ENCODE data around the gene DISC1. TPM values are rescaled to one million over a fixed set of nuclear protein-coding genes. Genes with fewer than 3 reads are reported as not detected.
"Not testable (repeated sequence)": the region's sequence is repeated elsewhere in the genome, so short reads cannot be mapped to it uniquely, and the experiment has no call there.

Gene DISC1
- total RNA-seq, 1 donor from 2014 or later, result 4.5 TPM

GRCh38 chr1:231636157-231636556, 9.6 kb downstream of the DISC1 start:
- peak in 1 of 2 donors; percentile 50 for DNase-seq (ENCODE audit: low read depth in 2 of 2)

GRCh38 chr1:231636922-231637321, 10.3 kb downstream of the DISC1 start:
- DNase-seq (ENCODE audit: low read depth in 2 of 2), result not testable (repeated sequence)

DNA sequence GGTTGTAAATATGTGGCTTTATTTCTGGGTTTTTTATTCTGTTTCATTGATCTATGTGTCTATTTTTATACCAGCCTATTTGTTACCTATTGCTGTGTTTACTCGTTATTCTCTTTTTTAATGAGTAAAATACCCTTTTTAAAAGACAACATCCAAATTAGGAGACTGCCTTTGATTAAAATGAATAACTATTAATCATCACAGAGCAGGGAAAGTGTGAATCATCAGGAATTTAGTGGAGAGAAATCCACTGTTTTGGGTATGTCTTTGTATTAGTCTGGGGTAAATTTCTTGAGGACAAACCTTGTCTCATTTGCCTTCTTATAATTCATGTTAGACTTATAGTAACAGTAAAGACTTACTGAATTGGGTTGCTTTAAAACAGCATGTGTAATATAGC, 12.1 kb downstream of the DISC1 start:
- DNase-seq (ENCODE audit: low read depth in 2 of 2), result no peak

- DNase-seq (ENCODE audit: low read depth in 2 of 2), result no peak
Measured at GRCh38 chr1:231639819-231640218, 13.2 kb downstream of the DISC1 start.

- DNase-seq (ENCODE audit: low read depth in 2 of 2), result not testable (repeated sequence)
Measured at GRCh38 chr1:231641444-231641843, 14.9 kb downstream of the DISC1 start.

DNA sequence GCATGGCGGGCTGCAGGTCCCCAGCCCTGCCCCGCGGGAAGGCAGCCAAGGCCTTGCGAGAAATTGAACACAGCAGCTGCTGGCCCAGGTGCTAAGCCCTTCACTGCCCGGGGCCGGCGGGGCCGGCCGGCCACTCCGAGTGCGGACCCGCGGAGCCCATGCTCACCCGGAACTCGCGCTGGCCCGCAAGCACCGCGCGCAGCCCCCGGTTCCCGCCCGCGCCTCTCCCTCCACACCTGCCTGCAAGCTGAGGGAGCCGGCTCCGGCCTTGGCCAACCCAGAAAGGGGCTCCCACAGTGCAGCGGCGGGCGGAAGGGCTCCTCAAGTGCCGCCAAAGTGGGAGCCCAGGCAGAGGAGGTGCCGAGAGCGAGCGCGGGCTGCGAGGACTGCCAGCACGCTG, 15.5 kb downstream of the DISC1 start:
- DNase-seq (ENCODE audit: low read depth in 2 of 2), result not testable (repeated sequence)

DNA sequence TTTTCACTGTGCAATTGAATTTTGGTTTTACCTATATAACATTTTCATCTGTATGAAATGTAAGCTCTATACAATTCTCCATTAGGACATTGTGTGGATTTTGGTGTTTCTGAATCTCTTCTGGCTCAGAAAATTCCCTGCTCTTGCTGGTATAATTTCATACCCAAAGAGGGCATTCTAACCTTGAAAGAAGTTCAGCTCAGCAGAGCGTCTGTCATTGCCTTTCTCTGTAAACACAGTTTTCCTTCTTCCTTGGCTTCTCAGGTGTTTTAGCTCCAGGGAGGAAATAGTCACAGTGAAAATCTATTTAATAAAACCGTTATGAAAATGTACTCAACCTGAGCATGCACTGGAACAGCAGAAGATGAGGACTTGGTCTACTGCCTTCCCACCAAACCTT, 16.0 kb downstream of the DISC1 start:
- DNase-seq (ENCODE audit: low read depth in 2 of 2), result no peak

DNA sequence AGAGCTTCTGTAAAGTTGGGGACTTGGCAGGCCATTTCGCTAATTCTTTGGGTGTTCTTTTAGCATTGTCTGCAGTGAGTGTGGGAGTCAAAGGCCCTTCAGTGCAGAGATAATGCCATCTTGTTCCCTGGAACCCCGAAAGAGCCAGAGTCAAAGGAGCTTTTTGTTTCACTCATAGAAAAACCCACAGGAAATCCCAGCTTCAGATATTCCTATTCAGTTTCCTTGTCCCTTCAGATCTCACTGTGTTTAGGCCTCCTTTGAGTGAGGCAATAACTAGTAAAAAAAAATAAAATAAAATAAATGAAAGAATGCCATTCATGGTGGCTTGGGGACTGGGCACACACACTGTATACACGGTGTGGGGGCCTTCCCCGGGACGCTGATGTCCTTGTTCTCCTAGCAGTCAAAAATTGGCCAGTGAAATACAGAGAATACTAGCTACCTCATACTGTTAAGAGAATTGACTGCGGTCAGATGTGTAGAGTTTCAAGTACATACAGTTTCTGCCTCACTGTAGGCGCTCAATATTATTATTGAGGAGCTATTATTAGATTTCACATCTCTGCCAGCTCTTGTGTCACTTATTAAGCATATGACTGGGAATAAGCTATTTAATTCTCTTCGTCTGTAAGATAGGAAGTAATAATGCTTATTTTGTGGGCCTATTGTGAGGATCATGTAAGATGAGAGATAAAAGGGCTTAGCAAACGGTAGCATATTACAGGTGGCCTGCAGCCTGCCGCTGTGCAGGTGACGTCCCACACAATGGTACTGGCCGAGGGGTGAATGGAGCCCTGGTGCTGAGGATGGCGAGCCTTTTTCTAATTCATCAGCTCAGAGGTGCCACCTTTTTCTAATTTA, 16.7 kb downstream of the DISC1 start:
- no peak for DNase-seq (ENCODE audit: low read depth in 2 of 2)

DNA sequence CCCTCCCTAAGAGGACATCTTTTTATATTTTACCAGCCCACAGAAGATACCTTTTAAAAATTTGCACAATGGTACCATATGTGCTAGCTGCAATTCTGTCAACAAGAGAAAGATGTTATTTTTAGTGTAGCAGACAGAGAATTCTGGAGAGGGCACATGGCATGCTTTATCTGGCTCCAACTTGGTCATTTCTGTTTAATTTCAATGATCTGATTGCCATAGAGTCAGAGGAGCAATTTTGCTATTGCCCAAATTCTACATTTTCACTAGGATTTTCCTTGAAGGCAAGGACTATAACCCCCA, 17.3 kb downstream of the DISC1 start:
- DNase-seq (ENCODE audit: low read depth in 2 of 2), result no peak

- DNase-seq (ENCODE audit: low read depth in 2 of 2), result not testable (repeated sequence)
Measured at GRCh38 chr1:231645634-231646033, 19.0 kb downstream of the DISC1 start.

GRCh38 chr1:231646165-231646564, 19.6 kb downstream of the DISC1 start:
- DNase-seq (ENCODE audit: low read depth in 2 of 2), result not testable (repeated sequence)

GRCh38 chr1:231651621-231652260, 25.2 kb downstream of the DISC1 start:
- not testable (repeated sequence) for DNase-seq (ENCODE audit: low read depth in 2 of 2)

- DNase-seq (ENCODE audit: low read depth in 2 of 2), result no peak
Measured at GRCh38 chr1:231653632-231654031, 27.0 kb downstream of the DISC1 start.

DNA sequence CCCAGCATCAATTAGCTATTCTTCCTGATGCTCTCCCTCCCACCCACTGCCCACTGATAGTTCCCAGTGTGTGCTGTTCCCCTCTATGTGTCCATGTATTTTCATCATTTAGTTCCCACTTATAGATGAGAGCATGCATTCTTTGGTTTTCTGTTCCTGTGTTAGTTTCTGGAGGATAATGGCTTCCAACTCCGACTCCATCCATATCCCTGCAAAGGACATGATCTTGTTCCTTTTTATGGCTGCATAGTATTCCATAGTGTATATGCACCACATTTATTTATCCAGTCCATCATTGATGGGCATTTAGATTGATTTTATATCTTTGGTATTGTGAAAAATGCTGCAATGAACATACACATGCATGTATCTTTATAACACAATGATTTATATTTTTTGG, 30.2 kb downstream of the DISC1 start:
- no peak for DNase-seq (ENCODE audit: low read depth in 2 of 2)

GRCh38 chr1:231658223-231658622, 31.6 kb downstream of the DISC1 start:
- DNase-seq (ENCODE audit: low read depth in 2 of 2), result not testable (repeated sequence)

- no peak for DNase-seq (ENCODE audit: low read depth in 2 of 2)
Measured at GRCh38 chr1:231660198-231660597, 33.6 kb downstream of the DISC1 start.

GRCh38 chr1:231663211-231663792, 36.7 kb downstream of the DISC1 start:
- peak in 1 of 2 donors; percentile 4 for DNase-seq (ENCODE audit: low read depth in 2 of 2)

DNA sequence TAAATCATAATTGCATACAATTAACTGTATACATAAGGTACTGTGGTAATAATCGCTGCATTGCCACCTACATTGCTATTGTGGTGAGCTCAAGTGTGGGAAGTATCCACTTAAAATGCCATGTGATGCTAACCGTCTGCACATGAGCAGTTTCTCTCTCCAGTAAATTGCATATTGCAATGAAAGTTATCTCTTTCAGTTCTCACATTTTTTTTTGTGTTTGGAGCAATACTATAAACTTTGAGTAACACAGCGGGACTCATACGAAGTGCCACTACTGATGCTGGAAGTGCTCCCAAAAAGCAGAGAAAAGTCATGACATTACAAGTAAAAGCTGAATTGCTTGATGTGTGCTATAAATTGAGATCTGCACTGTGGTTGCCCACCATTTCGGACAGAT, 38.5 kb downstream of the DISC1 start:
- no peak for DNase-seq (ENCODE audit: low read depth in 2 of 2)

- no peak for DNase-seq (ENCODE audit: low read depth in 2 of 2)
Measured at GRCh38 chr1:231665726-231666125, 39.1 kb downstream of the DISC1 start.

GRCh38 chr1:231666220-231666936, 39.8 kb downstream of the DISC1 start:
- DNase-seq (ENCODE audit: low read depth in 2 of 2), result no peak

GRCh38 chr1:231666937-231667608, 40.5 kb downstream of the DISC1 start:
- DNase-seq (ENCODE audit: low read depth in 2 of 2), result no peak

All from dermis microvascular lymphatic vessel endothelial cell (primary cell).